Transverse colon (tissue), 4 donors: ENCODE data around the gene TAOK3.

ENCODE experiments used
- EP300 ChIP-seq: sonication (generic); formaldehyde crosslinking; IDR thresholded peaks from one replicate; pipeline ENCODE4 v1.6.1; 2017; ENCODE audit warnings: antibody characterized with exemption, low read depth
- POLR2A ChIP-seq: fragments of 450-650 bp; IDR thresholded peaks from one replicate; pipeline ENCODE4 v1.6.1; 2016; ENCODE audit warnings: antibody characterized with exemption, mild to moderate bottlenecking, moderate library complexity
- POLR2AphosphoS5 ChIP-seq, 3 donors: sonication (generic); formaldehyde crosslinking; IDR thresholded peaks; one replicate each; pipeline ENCODE4 v1.6.1; 2016; ENCODE audit warnings: antibody characterized with exemption in 3 of 3
- TF ChIP-seq, protein P1 (sequence below), 5 experiments: fragments of 200-600 bp in 3 of 5; fragments of 450-650 bp in 2 of 5; sonication (generic) in 3 of 5; IDR thresholded peaks; 1 replicate in 2 of 5; 2 replicates in 3 of 5; pipeline ENCODE4 v1.5.1; 2016 to 2017; ENCODE audit warnings: antibody characterized with exemption in 5 of 5, inconsistent platforms in 3 of 5, mild to moderate bottlenecking in 2 of 5, moderate library complexity in 1 of 5

DNA sequence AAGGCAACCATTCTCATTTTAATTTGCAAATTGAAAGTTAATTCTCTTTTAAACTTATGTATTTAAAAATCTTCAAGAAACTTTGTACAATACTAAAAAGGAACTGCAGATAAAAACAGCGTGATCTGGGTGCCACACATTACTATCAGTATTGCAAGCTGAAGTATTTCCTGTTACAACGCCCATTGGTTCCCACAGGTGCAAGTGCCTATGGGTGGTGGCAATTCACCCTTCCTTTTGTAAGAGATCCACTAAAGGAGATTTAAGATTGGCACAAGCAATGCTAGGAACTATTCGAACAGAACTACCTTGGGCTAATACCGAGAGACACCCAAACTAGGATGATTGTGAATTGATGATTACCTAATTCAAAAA is 13.2 kb downstream of the TAOK3 start:
- TF ChIP-seq, protein P1, sequence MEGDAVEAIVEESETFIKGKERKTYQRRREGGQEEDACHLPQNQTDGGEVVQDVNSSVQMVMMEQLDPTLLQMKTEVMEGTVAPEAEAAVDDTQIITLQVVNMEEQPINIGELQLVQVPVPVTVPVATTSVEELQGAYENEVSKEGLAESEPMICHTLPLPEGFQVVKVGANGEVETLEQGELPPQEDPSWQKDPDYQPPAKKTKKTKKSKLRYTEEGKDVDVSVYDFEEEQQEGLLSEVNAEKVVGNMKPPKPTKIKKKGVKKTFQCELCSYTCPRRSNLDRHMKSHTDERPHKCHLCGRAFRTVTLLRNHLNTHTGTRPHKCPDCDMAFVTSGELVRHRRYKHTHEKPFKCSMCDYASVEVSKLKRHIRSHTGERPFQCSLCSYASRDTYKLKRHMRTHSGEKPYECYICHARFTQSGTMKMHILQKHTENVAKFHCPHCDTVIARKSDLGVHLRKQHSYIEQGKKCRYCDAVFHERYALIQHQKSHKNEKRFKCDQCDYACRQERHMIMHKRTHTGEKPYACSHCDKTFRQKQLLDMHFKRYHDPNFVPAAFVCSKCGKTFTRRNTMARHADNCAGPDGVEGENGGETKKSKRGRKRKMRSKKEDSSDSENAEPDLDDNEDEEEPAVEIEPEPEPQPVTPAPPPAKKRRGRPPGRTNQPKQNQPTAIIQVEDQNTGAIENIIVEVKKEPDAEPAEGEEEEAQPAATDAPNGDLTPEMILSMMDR (IDR thresholded peaks at IDR 0.05) = no peak
- no peak for TF ChIP-seq EP300
- no peak for TF ChIP-seq POLR2A
- no peak for TF ChIP-seq POLR2AphosphoS5 (IDR thresholded peaks at IDR 0.05)
